RWPE2 (cell line): Measurements from ENCODE around the gene CELF2.

Experiments
- ATAC-seq: fragments of 200-7000 bp; cut with Tn5 transposase; 3 replicates; pipeline ENCODE4 v1.9.1; 2021; ENCODE audit warnings: low read depth
- DNase-seq: peaks from one replicate; pipeline ENCODE4 v3.0.0-alpha.2; 2020; ENCODE audit warnings: low spot score
- H3K27ac ChIP-seq: fragments of 450-650 bp; 2 replicates; pipeline ENCODE4 v1.5.1; 2017; ENCODE audit warnings: mild to moderate bottlenecking; ENCODE audit not compliant: poor library complexity, severe bottlenecking
- H3K27me3 ChIP-seq: fragments of 250-450 bp; sonication (Bioruptor Pico); 2 replicates; pipeline ENCODE4 v1.5.1; 2021; ENCODE audit warnings: mild to moderate bottlenecking, moderate library complexity; ENCODE audit not compliant: insufficient read depth, poor library complexity, severe bottlenecking
- H3K36me3 ChIP-seq: fragments of 250-450 bp; sonication (Bioruptor Pico); 2 replicates; pipeline ENCODE4 v1.5.1; 2020; ENCODE audit warnings: low read depth, mild to moderate bottlenecking, moderate library complexity
- H3K4me1 ChIP-seq: fragments of 250-450 bp; sonication (Bioruptor Pico); 2 replicates; pipeline ENCODE4 v1.5.1; 2021; ENCODE audit warnings: mild to moderate bottlenecking, moderate library complexity; ENCODE audit not compliant: insufficient read depth, poor library complexity, severe bottlenecking
- H3K4me3 ChIP-seq: fragments of 250-450 bp; sonication (Bioruptor Pico); 2 replicates; pipeline ENCODE4 v1.5.1; 2021; ENCODE audit warnings: mild to moderate bottlenecking, moderate library complexity; ENCODE audit not compliant: severe bottlenecking
- H3K9me3 ChIP-seq: fragments of 250-450 bp; sonication (Bioruptor Pico); 2 replicates; pipeline ENCODE4 v1.5.1; 2021; ENCODE audit warnings: mild to moderate bottlenecking, moderate library complexity; ENCODE audit not compliant: severe bottlenecking
- TF ChIP-seq, protein P1 (sequence below): fragments of 450-650 bp; IDR thresholded peaks from one replicate; pipeline ENCODE4 v1.5.1; 2017; ENCODE audit warnings: mild to moderate bottlenecking, moderate library complexity; ENCODE audit not compliant: poor library complexity, severe bottlenecking

The CELF2 gene

GRCh38 chr10:11290156-11290890, 272.7 kb downstream of the CELF2 start:
- TF ChIP-seq, protein P1, sequence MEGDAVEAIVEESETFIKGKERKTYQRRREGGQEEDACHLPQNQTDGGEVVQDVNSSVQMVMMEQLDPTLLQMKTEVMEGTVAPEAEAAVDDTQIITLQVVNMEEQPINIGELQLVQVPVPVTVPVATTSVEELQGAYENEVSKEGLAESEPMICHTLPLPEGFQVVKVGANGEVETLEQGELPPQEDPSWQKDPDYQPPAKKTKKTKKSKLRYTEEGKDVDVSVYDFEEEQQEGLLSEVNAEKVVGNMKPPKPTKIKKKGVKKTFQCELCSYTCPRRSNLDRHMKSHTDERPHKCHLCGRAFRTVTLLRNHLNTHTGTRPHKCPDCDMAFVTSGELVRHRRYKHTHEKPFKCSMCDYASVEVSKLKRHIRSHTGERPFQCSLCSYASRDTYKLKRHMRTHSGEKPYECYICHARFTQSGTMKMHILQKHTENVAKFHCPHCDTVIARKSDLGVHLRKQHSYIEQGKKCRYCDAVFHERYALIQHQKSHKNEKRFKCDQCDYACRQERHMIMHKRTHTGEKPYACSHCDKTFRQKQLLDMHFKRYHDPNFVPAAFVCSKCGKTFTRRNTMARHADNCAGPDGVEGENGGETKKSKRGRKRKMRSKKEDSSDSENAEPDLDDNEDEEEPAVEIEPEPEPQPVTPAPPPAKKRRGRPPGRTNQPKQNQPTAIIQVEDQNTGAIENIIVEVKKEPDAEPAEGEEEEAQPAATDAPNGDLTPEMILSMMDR, result no peak
- ATAC-seq, result no peak
- Histone ChIP-seq H3K36me3 (no peaks in the 10 kb centered on the region), H3K27ac (no peak overlapping the region), H3K4me3 (no peak overlapping the region), H3K9me3 (no peaks in the 10 kb centered on the region), H3K4me1 (no peaks in the 10 kb centered on the region), H3K27me3 (no peaks in the 10 kb centered on the region)
- no peak for DNase-seq

DNA sequence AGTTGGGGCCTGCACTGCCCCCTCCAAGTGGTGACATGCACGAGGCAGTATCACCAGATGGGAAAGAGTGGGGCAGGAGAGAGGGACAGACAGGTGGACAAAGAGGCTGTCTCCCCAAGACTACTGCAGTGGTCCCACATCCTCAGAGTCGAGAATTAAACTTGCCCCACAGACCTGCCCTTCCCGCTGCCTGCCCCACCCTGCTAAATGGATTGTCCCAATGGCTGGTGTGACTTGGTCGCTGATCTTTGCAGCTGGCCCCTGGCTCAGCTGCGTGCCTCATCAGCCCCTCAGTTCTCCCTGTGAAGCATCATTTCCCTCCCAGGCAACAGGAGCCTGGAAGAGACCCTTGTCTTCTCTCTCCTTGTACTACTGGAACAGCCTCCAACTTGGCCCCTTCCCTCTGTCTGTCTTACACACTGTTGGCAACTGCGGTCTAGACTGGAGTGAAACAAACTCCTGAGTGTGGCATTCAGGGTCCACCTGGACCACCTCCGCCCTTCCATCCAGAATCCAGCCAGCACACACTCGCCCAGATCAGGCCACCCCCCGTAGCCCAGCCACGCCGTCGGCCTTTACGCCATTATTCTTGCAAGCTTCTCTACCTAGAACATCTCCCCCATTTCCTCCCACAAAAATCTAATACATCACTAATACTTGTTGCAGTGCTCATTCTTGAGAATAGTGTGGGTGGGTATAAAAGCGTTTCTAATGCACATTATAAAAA, 275.1 kb downstream of the CELF2 start:
- no peak for ATAC-seq
- no peak overlapping the region for H3K27ac ChIP-seq
- no peaks in the 10 kb centered on the region for H3K9me3 ChIP-seq
- H3K4me3 ChIP-seq, result no peak overlapping the region
- H3K4me1 ChIP-seq, result no peaks in the 10 kb centered on the region
- no peak for DNase-seq
- no peaks in the 10 kb centered on the region for H3K27me3 ChIP-seq
- no peaks in the 10 kb centered on the region for H3K36me3 ChIP-seq
- TF ChIP-seq, protein P1, result no peak

- no peaks in the 10 kb centered on the region for H3K4me1 ChIP-seq
- no peak for ATAC-seq
- TF ChIP-seq, protein P1, result no peak
- H3K36me3 ChIP-seq, result no peaks in the 10 kb centered on the region
- no peak overlapping the region for H3K27ac ChIP-seq
- H3K27me3 ChIP-seq, result no peaks in the 10 kb centered on the region
- H3K9me3 ChIP-seq, result no peaks in the 10 kb centered on the region
- DNase-seq, result no peak
- H3K4me3 ChIP-seq, result no peak overlapping the region
Measured at GRCh38 chr10:11293332-11293731, 275.7 kb downstream of the CELF2 start.

GRCh38 chr10:11294831-11295450, 277.3 kb downstream of the CELF2 start:
- H3K27me3 ChIP-seq, result no peaks in the 10 kb centered on the region
- no peaks in the 10 kb centered on the region for H3K4me1 ChIP-seq
- no peak for ATAC-seq
- no peaks in the 10 kb centered on the region for H3K36me3 ChIP-seq
- TF ChIP-seq, protein P1, result no peak
- H3K9me3 ChIP-seq, result no peaks in the 10 kb centered on the region
- DNase-seq, result no peak
- no peak overlapping the region for H3K4me3 ChIP-seq
- no peak overlapping the region for H3K27ac ChIP-seq
